NCI-H82 treated with DMSO at 0.1 percent for 48 hours (cell line): ENCODE data around the gene AP3D1.
"Not testable (repeated sequence)": the region's sequence is repeated elsewhere in the genome, so short reads cannot be mapped to it uniquely, and the experiment has no call there.

Source experiments
- DNase-seq: peaks from one replicate; lab custom pipeline; 2025; ENCODE audit not compliant: unreplicated experiment; lab: John Stamatoyannopoulos, UW

AP3D1 gene

DNA sequence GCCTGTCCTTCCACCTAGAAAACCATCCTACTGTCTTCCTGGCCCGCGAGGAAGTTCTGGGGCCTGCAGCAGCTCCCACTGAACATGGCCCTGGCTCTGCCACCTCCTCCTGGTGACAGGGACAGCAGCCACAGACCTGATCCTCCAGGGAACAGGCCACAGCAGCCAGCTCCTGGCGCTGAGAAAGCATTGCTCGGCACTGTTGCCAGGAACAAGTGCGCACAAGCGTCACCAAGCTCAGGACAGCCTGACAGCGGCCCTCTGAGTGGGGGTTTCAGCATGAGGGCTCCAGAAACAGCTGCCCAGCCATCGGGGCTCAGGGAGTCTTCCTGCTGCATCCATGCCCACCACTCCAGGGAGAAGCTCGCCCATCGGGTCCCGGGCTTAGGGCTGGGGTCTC, 21.9 kb downstream of the AP3D1 start:
- DNase-seq: no peak

- DNase-seq: no peak
Measured at GRCh38 chr19:2129022-2129421, 22.3 kb downstream of the AP3D1 start.

- not testable (repeated sequence) for DNase-seq
Measured at GRCh38 chr19:2128252-2128651, 23.1 kb downstream of the AP3D1 start.

DNA sequence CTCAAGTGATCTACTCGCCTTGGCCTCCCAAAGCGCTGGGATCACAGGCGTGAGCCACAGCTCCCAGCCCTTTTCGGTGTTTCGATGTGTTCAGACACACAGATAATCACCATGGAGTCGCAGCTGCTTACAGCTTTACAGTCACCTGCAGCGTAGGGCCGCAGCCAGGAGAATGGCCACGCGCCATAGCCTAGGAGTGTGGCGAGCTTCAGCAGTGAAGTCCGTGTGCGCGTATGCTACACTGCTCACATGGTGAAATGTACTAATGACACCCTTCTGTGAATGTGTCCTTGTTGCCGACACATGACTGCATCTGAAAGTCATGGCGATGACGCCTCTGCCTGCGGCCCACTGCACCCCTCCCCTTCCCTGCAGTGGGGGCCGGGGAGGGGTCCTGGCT, 23.6 kb downstream of the AP3D1 start:
- no peak for DNase-seq

DNA sequence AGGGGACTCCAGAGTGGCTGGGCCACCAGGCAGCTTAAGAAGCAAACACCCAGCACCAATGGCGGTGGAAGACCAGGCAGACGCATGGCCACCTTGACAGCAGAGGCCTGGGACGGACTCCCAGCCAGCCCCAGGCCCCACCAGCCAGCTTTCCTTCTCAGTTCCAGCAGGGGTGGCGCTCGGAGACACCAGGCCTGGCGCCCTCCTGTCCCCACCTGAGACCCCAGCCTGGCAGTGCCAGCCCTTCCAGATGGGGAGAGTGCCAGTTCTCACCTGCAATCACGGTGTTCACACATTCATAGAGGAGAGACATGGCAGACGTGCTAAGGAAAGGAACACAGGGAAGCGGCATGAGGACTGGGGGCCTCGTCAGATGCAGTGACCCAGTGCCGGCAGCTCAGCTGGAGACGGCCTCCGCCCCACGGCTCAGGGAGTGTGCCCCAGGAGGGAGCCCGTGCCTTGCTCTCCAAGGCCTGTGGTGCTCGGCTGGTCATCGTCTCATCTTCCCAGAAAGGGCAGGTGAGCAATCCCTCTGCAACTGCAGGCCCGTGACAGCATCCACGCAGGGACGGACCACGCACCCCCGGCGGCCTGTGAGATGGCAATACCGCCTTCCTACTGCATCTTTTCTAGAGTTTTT, 24.4 kb downstream of the AP3D1 start:
- DNase-seq: no peak

- DNase-seq: no peak
Measured at GRCh38 chr19:2123682-2124387, 27.5 kb downstream of the AP3D1 start.

DNA sequence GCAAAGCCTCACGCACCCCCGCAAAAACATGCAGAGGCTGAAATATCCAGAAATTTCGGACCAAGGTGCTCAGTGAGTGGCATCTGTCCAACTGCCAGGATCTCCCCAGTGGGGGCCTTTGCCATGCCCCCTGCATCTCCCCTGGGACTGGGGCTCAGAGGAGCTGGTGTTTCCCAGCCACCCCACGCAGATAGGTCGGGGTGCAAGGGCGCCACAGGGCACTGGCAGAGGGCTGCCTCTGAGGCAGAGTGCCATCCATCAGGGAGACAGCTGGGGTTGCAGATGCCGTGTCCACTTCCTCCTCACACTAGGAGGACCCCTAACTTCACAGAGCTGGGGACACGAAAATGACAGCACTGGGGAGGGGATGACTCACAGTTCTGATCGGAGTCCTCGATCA, 28.4 kb downstream of the AP3D1 start:
- no peak for DNase-seq

DNA sequence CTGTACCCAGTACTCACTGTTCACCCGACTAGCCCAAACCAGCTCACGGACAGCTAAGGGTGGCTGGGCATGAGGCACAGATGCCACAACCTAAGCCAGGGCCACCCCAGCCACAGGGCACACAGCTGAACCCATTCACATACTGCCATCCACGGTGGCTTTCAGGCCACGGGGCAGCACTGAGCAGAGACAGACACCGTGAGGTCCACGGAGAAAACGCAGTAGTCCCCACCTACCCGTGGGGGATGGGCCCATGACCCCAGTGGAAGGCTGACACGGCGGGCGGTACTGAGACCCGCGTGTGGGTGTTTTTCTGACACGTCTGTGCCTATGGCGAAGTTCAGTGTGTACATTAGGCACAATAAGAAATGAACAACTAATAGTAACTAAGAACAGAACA, 29.1 kb downstream of the AP3D1 start:
- no peak for DNase-seq

- no peak for DNase-seq
Measured at GRCh38 chr19:2121416-2122051, 29.8 kb downstream of the AP3D1 start.

DNA sequence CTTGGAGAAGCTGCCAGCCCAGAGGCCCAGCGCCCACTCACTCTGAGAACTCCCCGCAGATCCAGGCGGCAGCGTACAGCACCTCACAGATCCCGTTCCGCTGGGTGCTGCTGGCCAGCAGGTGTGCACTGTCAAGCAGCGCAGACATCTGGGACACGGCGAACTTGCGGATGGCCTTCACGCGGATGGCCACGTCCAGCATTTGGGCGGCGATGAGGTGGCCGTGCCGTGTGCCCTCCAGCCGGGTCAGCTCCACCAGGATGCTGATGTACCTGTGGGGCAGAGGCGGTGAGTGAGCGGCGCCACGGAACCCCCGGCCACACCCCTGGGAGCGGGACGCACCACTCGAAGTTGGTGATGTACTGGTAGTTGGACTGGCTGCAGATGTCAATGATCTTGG, 30.5 kb downstream of the AP3D1 start:
- no peak for DNase-seq

DNA sequence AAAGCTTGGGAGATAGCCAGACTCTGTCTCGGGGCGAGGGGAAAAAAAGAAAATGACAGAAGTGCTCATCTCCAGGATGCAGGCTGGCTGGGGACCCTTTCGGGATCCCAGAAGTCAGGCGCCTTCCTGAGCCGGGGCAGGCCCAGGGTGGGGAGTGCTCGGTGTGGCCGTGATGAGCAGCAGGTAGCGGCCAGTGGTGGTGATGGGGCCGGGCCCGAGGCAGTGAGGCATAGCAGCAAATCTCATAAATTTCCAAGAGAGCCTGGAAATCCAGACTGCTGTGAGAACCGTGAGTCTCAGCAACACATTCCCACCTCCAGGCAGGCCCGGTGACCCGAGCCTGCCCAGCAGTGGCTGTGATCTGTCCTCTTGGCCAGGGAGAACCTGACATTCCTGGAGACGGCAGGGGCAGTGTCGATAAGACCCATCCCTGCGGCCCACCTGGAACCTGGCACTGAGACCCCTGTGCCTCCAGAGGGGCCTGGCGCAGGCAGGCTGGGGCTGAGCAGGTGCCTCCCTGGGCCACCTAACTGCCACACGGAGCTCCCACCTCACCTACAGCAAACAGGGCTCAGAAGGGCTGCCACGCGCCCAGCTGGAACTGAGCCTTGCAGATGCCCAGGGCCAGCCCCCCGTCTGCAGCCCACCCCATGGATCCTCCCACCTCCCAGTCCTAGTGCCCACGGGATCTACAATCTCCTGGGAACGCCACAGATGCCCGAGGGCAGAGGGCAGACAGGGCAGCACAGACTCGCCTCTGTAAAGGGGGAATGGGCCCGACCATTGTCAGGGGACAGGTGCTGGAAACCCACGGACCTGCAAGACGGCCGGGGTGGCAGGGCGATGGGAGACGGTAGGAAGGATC, 31.2 kb downstream of the AP3D1 start:
- DNase-seq: no peak

GRCh38 chr19:2118438-2118837, 32.9 kb downstream of the AP3D1 start:
- no peak for DNase-seq

GRCh38 chr19:2117215-2117960, 34.0 kb downstream of the AP3D1 start:
- no peak for DNase-seq

GRCh38 chr19:2116507-2116906, 34.9 kb downstream of the AP3D1 start:
- no peak for DNase-seq

DNA sequence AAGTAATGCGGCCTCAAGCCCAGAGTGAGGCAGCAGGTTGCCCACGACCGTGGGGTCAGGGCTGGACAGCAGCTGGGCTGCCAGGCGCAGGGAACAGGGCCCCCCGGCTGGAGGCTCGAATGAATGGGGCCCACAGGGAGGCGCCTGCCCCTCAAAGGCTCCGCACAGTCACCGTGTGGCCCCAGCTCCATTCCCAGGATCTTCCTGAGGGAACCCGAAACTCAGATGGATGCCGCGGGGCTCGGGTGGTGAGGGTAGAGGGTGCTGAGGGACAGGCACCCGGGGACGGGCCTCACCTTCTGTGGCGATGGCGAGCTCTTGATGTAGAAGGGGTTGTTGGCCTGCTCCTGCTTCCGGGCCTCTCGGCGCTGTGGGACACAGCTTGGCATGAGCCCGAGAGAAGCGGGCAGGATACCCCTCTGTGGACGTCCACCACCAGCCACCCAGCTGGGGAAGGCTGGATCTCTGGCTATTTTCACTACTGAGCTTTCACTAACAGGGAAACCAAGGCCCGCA, 35.4 kb downstream of the AP3D1 start:
- no peak for DNase-seq

DNA sequence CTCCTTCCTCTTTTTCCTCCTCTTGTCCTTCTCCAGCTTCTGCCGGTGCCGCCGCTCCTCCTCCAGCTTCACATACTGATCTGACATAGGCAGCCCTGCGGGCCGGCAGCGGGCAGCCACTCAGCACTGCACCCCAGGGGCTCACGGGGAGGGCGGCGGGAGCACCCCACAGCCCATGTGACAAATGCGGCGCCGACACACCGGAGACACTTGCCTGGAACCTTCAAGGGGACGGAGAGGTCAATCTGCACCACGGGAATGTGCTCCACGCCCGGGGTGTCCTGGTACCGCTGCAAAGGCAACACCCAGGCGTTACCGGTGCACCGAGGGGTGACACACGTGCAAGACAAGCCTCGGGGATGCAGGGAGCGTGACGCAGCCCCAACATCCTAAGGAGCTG, 36.0 kb downstream of the AP3D1 start:
- DNase-seq: no peak

DNA sequence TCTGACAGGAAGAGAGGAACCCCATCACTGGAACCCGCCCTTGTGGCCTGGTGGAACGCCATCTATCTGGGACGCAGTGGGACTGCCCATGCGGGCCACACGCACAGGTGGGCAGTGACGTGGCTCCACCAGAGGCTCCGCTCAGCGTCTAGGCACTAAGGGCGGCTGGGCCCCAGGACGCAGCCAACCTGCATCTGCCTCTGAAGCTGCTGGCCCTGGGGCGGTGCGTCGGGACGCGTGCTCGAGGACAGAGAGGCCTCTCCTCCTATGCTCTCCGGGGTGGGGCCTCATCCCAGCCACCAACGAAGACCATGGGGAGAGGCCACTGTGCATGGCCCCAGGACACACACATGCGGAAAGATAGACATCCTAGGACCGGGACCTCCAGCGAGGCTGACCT, 36.5 kb downstream of the AP3D1 start:
- DNase-seq: no peak

- DNase-seq: no peak
Measured at GRCh38 chr19:2114218-2114617, 37.1 kb downstream of the AP3D1 start.

DNA sequence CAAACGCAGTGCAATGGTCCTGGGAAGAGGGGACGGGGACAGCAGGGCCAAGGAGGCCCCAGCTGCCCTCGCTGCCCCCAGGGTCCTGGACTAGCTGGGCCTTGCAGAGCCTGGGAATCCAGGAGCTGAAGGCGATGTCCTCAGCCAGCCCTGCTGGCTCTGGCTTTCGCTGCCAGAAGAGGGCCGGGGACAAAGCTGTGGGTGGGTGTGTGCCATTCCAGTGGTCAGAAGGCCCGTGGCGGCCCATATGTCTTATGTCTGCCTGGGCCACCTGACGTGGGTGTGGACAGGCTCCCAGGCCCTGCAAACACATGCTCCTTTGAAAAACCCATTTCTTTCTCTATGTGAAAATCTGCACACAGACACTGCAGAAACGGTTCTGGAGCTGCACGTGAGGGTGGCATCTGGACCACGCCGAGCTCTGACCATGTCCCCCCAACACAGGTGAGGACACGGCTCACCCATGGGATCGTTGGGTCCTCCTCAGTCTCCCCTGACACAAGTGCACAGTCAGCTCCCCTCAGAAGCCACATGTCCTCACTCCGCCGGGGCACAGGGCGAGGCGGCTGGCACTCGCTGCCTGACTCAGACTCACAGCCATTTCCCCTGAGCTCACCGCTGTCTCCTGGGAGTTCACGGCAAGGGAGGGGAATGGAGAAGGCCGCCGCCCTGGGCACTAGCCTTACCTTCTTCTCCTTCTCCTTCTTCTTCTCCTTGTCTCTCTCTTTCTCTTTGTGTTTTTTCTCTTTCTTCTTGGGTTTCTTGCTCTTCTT, 37.7 kb downstream of the AP3D1 start:
- no peak for DNase-seq
